HepG2 (cell line): ENCODE data around the gene DGUOK. TPM values are rescaled to one million over a fixed set of nuclear protein-coding genes. Genes with fewer than 3 reads are reported as not detected.

Experiments used
- ATAC-seq: fragments of 200-7000 bp; cut with Tn5 transposase; 3 replicates; pipeline ENCODE4 v1.9.1; 2020; ENCODE audit warnings: mild to moderate bottlenecking, moderate library complexity
- BruUV-seq: library from RNA; stranded (reverse); fragments of 400-500 nt; replicated peaks from 2 replicates; lab custom pipeline; 2021; lab: Mats Ljungman, UMichigan
- CTCF ChIA-PET: fragments of 300-600 bp; formaldehyde crosslinking; extraction: SDS; loops from one replicate; lab custom pipeline; 2021; ENCODE audit warnings: low total read pairs, inconsistent platforms, low intra/inter-chr PET ratio; lab: Yijun Ruan, JAX
- POLR2A ChIA-PET: fragments of 350-600 bp; sonication (Branson Sonifier 250); formaldehyde crosslinking; loops from one replicate; lab custom pipeline; 2020; ENCODE audit warnings: antibody characterized with exemption, inconsistent platforms; lab: Yijun Ruan, JAX
- DNase-seq: peaks from one replicate; pipeline ENCODE4 v3.0.0-alpha.2; 2015; ENCODE audit warnings: low spot score
- FAIRE-seq: peaks from 3 replicates; lab custom pipeline; 2011; peaks lifted over from hg19 to GRCh38; lab: Jason Lieb, UNC
- H2AFZ ChIP-seq: one replicate; pipeline ENCODE4 v1.6.1; 2011; ENCODE audit warnings: low read length, inconsistent platforms
- H3K27ac ChIP-seq: fragments of 300-600 bp; 3 replicates; pipeline ENCODE4 v1.8.0; 2011; ENCODE audit warnings: mixed run types, mild to moderate bottlenecking, mixed read lengths, low read length, inconsistent platforms; ENCODE audit not compliant: insufficient read depth; ENCODE audit errors: extremely low read length
- H3K27me3 ChIP-seq, 2 experiments: fragments of 200-600 bp in 1 of 2; 2 replicates in 1 of 2; 3 replicates in 1 of 2; pipeline versions ENCODE4 v1.6.0 to v1.8.0; 2011; ENCODE audit warnings: low read length in 2 of 2, mild to moderate bottlenecking in 2 of 2, moderate library complexity in 2 of 2, inconsistent platforms in 1 of 2; ENCODE audit not compliant: insufficient read depth in 2 of 2, control insufficient read depth in 1 of 2
- H3K36me3 ChIP-seq, 2 experiments: fragments of 200-600 bp in 1 of 2; replicated peaks in 1 of 2; 2 replicates in 1 of 2; 3 replicates in 1 of 2; pipeline versions ENCODE4 v1.5.1 to v1.8.0; 2011; ENCODE audit warnings: low read length in 2 of 2, inconsistent platforms in 1 of 2; ENCODE audit not compliant: insufficient read depth in 2 of 2, control insufficient read depth in 1 of 2
- H3K4me1 ChIP-seq: 2 replicates; pipeline ENCODE4 v1.5.1; 2012; ENCODE audit warnings: low read length, inconsistent platforms; ENCODE audit not compliant: insufficient read depth
- H3K4me2 ChIP-seq: 2 replicates; pipeline ENCODE4 v1.6.0; 2011; ENCODE audit warnings: low read depth, low read length, inconsistent platforms
- H3K4me3 ChIP-seq, 3 experiments: fragments of 200-600 bp in 1 of 3; sonication (generic), shearing (Covaris generic) in 1 of 3; replicated peaks in 1 of 3; 2 replicates each; pipeline ENCODE4 v1.5.1; 2011 to 2016; ENCODE audit warnings: low read length in 3 of 3, inconsistent platforms in 2 of 3, low read depth in 2 of 3, mild to moderate bottlenecking in 2 of 3, control low read depth in 1 of 3, mixed read lengths in 1 of 3; ENCODE audit not compliant: insufficient read depth in 1 of 3
- H3K79me2 ChIP-seq: one replicate; pipeline ENCODE4 v1.6.1; 2011; ENCODE audit warnings: low read length, inconsistent platforms; ENCODE audit not compliant: insufficient read depth
- H3K9ac ChIP-seq: 2 replicates; pipeline ENCODE4 v1.6.0; 2011; ENCODE audit warnings: mild to moderate bottlenecking, low read depth, low read length, inconsistent platforms; ENCODE audit not compliant: insufficient read depth
- H3K9me3 ChIP-seq: 2 replicates; pipeline ENCODE4 v1.5.1; 2012; ENCODE audit warnings: mild to moderate bottlenecking, low read length
- H4K20me1 ChIP-seq: 2 replicates; pipeline ENCODE4 v1.6.0; 2011; ENCODE audit warnings: inconsistent platforms, mild to moderate bottlenecking, low read length, moderate library complexity; ENCODE audit not compliant: insufficient read depth
- ATAD3A ChIP-seq: sonication (generic); formaldehyde crosslinking; IDR thresholded peaks from 2 replicates; pipeline ENCODE4 v1.4.0; 2020; ENCODE audit warnings: missing genetic modification reagents
- CBFB ChIP-seq: sonication (generic); formaldehyde crosslinking; IDR thresholded peaks from 2 replicates; pipeline ENCODE4 v1.4.0; 2020; ENCODE audit warnings: missing genetic modification reagents
- E2F1 ChIP-seq: sonication (generic); formaldehyde crosslinking; IDR thresholded peaks from 2 replicates; pipeline ENCODE4 v1.5.0; 2020; ENCODE audit warnings: missing genetic modification reagents
- GTF3A ChIP-seq: sonication (generic); formaldehyde crosslinking; conservative IDR thresholded peaks from 2 replicates; pipeline ENCODE4 v1.4.0; 2020; ENCODE audit warnings: mild to moderate bottlenecking, missing genetic modification reagents
- ISL2 ChIP-seq: sonication (generic); formaldehyde crosslinking; IDR thresholded peaks from 2 replicates; pipeline ENCODE4 v1.5.0; 2020; ENCODE audit warnings: missing genetic modification reagents
- LBX2 ChIP-seq: sonication (generic); formaldehyde crosslinking; IDR thresholded peaks from 2 replicates; pipeline ENCODE4 v1.5.0; 2020; ENCODE audit warnings: missing genetic modification reagents, mild to moderate bottlenecking, borderline replicate concordance
- MEIS1 ChIP-seq: sonication (generic); formaldehyde crosslinking; IDR thresholded peaks from 2 replicates; pipeline ENCODE4 v1.9.0; 2021; ENCODE audit warnings: mild to moderate bottlenecking, missing genetic modification reagents, moderate library complexity, borderline replicate concordance
- MIER2 ChIP-seq: IDR thresholded peaks from 2 replicates; pipeline ENCODE4 v1.6.1; 2016; ENCODE audit warnings: missing biosample characterization, missing genetic modification reagents
- RARA ChIP-seq: IDR thresholded peaks from 2 replicates; pipeline ENCODE4 v1.6.1; 2016; ENCODE audit warnings: missing genetic modification reagents, missing compliant biosample characterization
- RFX3 ChIP-seq: IDR thresholded peaks from 2 replicates; pipeline ENCODE4 v1.6.1; 2016; ENCODE audit warnings: missing biosample characterization, missing genetic modification reagents
- SMARCE1 ChIP-seq: fragments of 450-650 bp; IDR thresholded peaks from 2 replicates; pipeline ENCODE4 v1.6.1; 2017; ENCODE audit warnings: borderline replicate concordance
- SPEN ChIP-seq: sonication (generic); formaldehyde crosslinking; IDR thresholded peaks from 2 replicates; pipeline ENCODE4 v1.5.1; 2020; ENCODE audit warnings: low read depth, mild to moderate bottlenecking, missing genetic modification reagents
- TEAD3 ChIP-seq: optimal IDR thresholded peaks from 2 replicates; pipeline ENCODE3; 2016; ENCODE audit warnings: borderline replicate concordance
- ZBTB7B ChIP-seq: sonication (generic); formaldehyde crosslinking; IDR thresholded peaks from 2 replicates; pipeline ENCODE4 v1.4.0; 2020; ENCODE audit warnings: missing genetic modification reagents
- ZNF138 ChIP-seq: sonication (generic); formaldehyde crosslinking; IDR thresholded peaks from 2 replicates; pipeline ENCODE4 v1.5.0; 2020; ENCODE audit warnings: mild to moderate bottlenecking, low read depth, missing genetic modification reagents
- ZNF329 ChIP-seq: sonication (generic); formaldehyde crosslinking; IDR thresholded peaks from 2 replicates; pipeline ENCODE4 v1.9.0; 2021; ENCODE audit warnings: low read depth, mild to moderate bottlenecking, missing genetic modification reagents
- ZNF44 ChIP-seq: sonication (generic); formaldehyde crosslinking; IDR thresholded peaks from 2 replicates; pipeline ENCODE4 v1.5.1; 2020; ENCODE audit warnings: mild to moderate bottlenecking, missing genetic modification reagents
- ZNF839 ChIP-seq: sonication (generic); formaldehyde crosslinking; IDR thresholded peaks from 2 replicates; pipeline ENCODE4 v1.4.0; 2020; ENCODE audit warnings: missing genetic modification reagents, mild to moderate bottlenecking, borderline replicate concordance
- ZNF878 ChIP-seq: sonication (generic); formaldehyde crosslinking; IDR thresholded peaks from 2 replicates; pipeline ENCODE4 v1.8.1; 2023; ENCODE audit warnings: mild to moderate bottlenecking, missing genetic modification reagents, moderate library complexity
- WGBS: methylation state at CpG from one replicate; pipeline ENCODE4 v1.1.6; 2017; ENCODE audit warnings: low lambda C conversion rate; 5-methylcytosine and 5-hydroxymethylcytosine counted together
- in situ Hi-C: cut with HindIII; loops from 2 replicates; pipeline ENCODE4 v1.10.0; 2017; ENCODE audit warnings: low pct_unique_long_range_greater_than_20kb; ENCODE audit not compliant: extremely low pct_ligation_motif_present
- intact Hi-C: fragments of 100-400 bp; cut with micrococcal nuclease; formaldehyde crosslinking; loops from one replicate; pipeline ENCODE4 v1.10.0; 2022; ENCODE audit not compliant: unreplicated experiment
- polyA plus RNA-seq, 8 experiments: library from polyadenylated mRNA; depleted of rRNA in 3 of 8; stranded (reverse) in 7 of 8; unstranded in 1 of 8; fragments of >200 nt; fragmentation: Illumina TruSeq in 4 of 8; extraction: Trizol in 4 of 8; gene quantifications; 2 replicates each; pipeline versions ENCODE4 v1.2.1 to v1.2.3, GENCODE V29; 2011 to 2016; ENCODE audit warnings: low read depth in 4 of 8, missing spikeins in 1 of 8, mixed read lengths in 1 of 8; ENCODE audit not compliant: insufficient read depth in 1 of 8
- total RNA-seq, 5 experiments: library from RNA; depleted of rRNA; stranded (reverse); fragments of >200 nt; fragmentation: Illumina TruSeq; extraction: Trizol; gene quantifications; 2 replicates each; pipeline ENCODE4 v1.2.3, GENCODE V29; 2016; ENCODE audit warnings: low read depth in 1 of 5
- TF ChIP-seq, protein P1 (sequence below): IDR thresholded peaks from 2 replicates; pipeline ENCODE4 v1.6.1; 2018; ENCODE audit warnings: missing genetic modification reagents

DGUOK gene
- total and polyA plus RNA-seq, 2 of the 13 experiments (the other 11 are each of a cell fraction or from before 2014, with no cell fraction given): 105 to 137 TPM

- TF ChIP-seq, protein P1, sequence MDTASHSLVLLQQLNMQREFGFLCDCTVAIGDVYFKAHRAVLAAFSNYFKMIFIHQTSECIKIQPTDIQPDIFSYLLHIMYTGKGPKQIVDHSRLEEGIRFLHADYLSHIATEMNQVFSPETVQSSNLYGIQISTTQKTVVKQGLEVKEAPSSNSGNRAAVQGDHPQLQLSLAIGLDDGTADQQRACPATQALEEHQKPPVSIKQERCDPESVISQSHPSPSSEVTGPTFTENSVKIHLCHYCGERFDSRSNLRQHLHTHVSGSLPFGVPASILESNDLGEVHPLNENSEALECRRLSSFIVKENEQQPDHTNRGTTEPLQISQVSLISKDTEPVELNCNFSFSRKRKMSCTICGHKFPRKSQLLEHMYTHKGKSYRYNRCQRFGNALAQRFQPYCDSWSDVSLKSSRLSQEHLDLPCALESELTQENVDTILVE (CRISPR knock-in tag): no peak
- TF ChIP-seq MIER2 (CRISPR knock-in tag) (no peak), ISL2 (CRISPR knock-in tag) (no peak), RFX3 (CRISPR knock-in tag) (no peak), ZNF839 (CRISPR knock-in tag) (no peak)
Observed at GRCh38 chr2:74002505-74003421, 76.1 kb downstream of the DGUOK start (continued).

DNA sequence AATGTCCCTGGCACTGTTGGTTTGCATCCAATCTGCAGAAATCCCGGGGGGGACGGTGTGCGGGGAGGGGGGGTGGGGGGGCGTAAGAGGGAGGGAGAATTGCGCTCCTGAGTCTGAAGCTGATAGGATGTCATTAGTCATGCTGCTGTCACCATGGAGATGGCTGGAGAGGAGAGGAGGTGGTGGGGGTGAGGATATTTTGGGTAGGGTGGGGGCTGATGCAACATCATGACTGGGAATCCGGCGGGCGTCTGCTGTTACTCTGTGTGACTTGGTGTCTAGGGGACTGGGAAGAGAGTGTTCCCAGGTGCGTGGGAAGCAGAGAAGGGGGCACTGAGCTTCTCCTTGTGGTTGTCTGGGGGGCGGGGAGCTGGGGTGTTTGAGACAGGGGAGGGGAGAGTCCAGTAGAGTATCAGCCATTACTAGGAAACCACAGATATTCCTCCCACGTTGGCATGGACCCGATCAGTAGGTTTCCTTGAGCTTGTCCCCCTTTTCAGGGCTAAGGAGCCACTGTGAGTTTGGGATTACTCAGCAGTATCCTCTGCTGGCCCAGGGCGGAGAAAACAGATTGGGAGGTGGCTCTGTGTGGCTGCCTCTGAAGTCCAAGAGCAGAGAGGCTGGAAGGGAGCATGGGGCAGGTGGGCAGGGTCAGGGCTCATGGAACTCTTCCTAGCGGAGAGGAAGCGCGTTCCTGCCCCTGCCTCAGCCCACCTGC, 77.0 kb downstream of the DGUOK start:
- CTCF ChIA-PET: no interaction called here
- DNase-seq: no peak
- peaks cover 9 to 33% of the 10 kb centered on the region in 2 experiments for H3K36me3 ChIP-seq

More for the DNA sequence above, 77.0 kb downstream of the DGUOK start:
- Histone ChIP-seq H3K4me2 (no peak overlapping the region), H3K9me3 (no peaks in the 10 kb centered on the region), H3K79me2 (peaks cover 24% of the 10 kb centered on the region), H3K9ac (no peak overlapping the region), H3K4me3 (no peak overlapping the region), H3K27ac (no peak overlapping the region), H4K20me1 (peaks cover 17% of the 10 kb centered on the region; the same call in 1 of the 2 replicates), H3K4me1 (peaks cover 32% of the 10 kb centered on the region), H3K27me3 (no peaks in the 10 kb centered on the region), H2AFZ (no peak overlapping the region)
- no peak for ATAC-seq
- intact Hi-C loops (no loop called here), in situ Hi-C loops (no loop called here)
- BruUV-seq: no TSS peak
- no peak for TF ChIP-seq LBX2 (CRISPR knock-in tag)
- TF ChIP-seq SMARCE1: no peak
- no peak for TF ChIP-seq SPEN
- no peak for TF ChIP-seq TEAD3
- TF ChIP-seq ZNF44 (CRISPR knock-in tag): no peak
- TF ChIP-seq ATAD3A (CRISPR knock-in tag): no peak
- TF ChIP-seq GTF3A: no peak
- no peak for TF ChIP-seq ZNF878 (CRISPR knock-in tag)
- no peak for TF ChIP-seq ZBTB7B
- no peak for TF ChIP-seq RARA (CRISPR knock-in tag)
- no peak for TF ChIP-seq ZNF329 (CRISPR knock-in tag)
- no peak for TF ChIP-seq CBFB (CRISPR knock-in tag)
- no peak for TF ChIP-seq ZNF138 (CRISPR knock-in tag)
- no peak for TF ChIP-seq E2F1 (CRISPR knock-in tag)
- TF ChIP-seq MEIS1: no peak
- WGBS: 96% methylated on average over 16 of the region's 16 CpGs
- FAIRE-seq: no peak
- POLR2A ChIA-PET: interaction anchor here (0.5 to 1.7 kb wide), 2 partner anchors 23 to 117 kb away, joined by 3 to 6 read pairs; no protein-coding TSS in a partner anchor
